HG03175 (cell line): ENCODE results near the gene LPIN3.

Experiments
- ATAC-seq: cut with Tn5 transposase; IDR thresholded peaks from one replicate; pipeline ENCODE4 v1.9.1; 2021; ENCODE audit warnings: mild to moderate bottlenecking, moderate library complexity; ENCODE audit not compliant: unreplicated experiment

The LPIN3 gene

DNA sequence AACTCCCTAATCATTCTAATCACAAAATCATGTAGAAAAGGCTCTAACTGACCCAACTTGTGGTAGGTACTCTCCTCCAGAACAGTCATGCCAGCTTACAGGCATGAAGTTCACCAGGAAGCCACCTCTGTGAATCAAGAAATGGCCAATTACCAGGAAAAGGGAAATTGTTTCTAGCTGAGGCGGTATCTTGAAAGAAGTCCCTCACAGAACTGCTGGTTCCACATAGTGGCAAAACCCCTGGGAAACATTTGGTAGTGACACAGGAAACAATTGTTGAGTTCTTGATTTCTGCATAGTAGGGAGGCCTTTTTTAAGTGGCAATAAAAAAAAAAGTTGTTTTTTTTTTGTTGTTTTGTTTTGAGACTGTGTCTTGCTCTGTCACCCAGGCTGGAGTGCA is 19.6 kb upstream of the LPIN3 start:
- no peak for ATAC-seq

DNA sequence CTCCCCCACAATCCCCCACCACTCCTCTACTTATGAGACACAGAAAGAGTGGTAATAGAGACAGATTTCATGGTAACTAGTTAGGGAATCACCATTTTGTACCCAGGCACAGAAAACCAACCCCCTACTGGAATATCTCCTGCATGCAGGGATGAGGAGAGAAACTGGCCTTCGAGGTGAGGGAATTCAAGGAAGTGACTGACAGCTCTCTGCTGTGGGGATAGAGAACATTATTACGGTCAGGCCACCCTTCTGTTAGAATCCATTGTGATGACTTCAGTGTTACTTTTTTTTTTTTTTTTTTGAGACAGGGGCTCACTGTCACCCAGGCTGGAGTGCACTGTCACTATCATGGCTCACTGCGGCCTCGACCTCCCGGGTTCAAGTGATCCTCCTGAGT is 13.4 kb upstream of the LPIN3 start:
- ATAC-seq: no peak

DNA sequence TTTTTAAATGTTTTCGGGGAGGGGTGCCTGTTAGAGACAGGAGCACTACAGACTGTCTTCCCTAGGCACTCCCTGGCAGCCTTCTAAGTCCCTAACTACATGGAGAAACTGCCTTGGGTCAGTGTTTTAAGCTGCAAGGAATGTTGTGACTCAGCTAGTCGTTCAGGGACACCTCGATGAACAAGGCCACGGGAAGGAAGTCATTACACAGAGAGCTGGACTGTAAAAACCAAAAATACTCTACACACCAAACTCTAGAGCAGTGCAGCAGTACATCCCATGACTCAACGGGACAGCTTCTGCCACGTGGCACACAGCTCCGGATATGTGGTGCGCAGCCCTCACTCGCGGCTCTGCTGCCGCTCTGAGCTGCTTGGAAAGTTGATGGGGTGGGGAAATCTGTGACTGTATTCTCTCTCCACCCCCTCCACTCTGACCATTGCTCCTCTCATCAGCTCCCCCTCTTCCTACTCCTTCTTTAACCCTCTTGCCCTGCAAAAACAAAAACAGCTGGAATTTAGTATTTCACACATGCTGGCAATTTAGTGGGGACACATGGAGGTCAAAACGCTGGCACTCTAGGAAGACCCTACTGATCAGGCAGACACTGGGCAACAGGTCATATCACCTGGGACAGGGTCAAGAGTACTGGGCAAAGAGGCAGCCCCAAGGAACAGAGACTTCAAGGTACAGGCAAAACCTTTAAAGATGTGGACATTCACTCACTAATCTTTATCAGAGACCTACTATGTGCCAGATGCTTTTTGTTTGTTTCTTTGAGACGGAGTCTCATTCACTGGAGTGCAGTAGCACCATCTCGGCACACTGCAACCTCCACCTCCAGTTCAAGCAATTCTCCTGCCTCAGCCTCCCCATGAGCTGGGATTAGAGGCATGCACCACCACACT is 10.9 kb upstream of the LPIN3 start:
- ATAC-seq: peak; percentile 80

DNA sequence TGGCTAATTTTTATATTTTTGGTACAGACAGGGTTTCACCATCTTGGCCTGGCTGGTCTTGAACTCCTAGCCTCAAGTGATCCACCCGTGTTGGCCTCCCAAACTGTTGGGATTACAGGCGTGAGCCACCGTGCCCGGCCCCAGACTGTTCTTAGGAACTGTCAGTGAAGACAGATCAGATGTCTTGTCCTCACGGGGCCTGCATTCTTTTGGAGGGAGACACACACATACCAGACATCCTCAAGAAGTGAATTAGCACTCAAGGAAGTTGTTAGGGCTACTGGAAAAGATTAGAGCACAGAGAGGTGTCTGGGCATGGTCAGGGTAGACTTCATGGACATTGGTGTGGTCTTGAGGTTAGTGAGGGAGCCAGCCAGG is 10.3 kb upstream of the LPIN3 start:
- no peak for ATAC-seq

DNA sequence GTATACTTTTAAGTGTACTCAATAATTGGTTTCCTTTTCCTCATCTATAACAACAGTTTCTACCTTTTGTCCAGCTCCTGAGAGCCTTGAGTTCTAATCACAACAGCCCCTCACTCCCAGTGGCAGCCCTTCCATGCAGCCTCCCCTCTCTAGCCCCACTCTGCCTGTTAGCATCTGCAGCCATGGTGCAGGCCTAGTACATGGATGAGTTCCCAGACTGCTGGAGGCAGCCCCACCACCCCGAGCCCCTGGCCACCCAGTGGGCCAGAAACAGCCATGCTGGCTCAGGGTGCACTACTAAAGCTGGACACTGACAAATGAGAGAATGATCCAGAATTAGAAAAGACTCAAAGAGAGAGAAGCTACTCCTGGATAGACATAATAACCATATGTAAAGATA is 9.7 kb upstream of the LPIN3 start:
- no peak for ATAC-seq

DNA sequence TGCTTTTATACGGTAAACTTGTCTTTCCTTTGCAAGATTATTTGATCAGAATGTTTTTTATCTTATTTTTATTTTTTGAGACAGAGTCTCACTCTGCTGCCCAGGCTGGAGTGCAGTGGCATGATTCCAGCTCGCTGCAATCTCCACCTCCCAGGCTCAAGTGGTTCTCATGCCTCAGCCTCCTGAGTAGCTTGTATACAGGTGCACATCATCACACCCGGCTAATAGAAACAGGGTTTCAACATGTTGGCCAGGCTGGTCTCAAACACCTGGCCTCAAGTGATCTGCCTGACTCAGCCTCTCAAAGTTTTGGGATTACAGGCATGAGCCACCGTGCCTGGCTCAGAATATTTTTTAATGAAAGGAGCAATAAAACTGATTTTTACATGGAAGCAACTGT is 8.9 kb upstream of the LPIN3 start:
- no peak for ATAC-seq

- no peak for ATAC-seq
These were observed 6.6 kb upstream of the LPIN3 start for GRCh38 chr20:41334036-41334435.

GRCh38 chr20:41334443-41335421 is 5.9 kb upstream of the LPIN3 start:
- ATAC-seq: no peak

GRCh38 chr20:41335591-41335990 is 5.0 kb upstream of the LPIN3 start:
- no peak for ATAC-seq

GRCh38 chr20:41336711-41337492 is 3.7 kb upstream of the LPIN3 start:
- ATAC-seq: no peak

DNA sequence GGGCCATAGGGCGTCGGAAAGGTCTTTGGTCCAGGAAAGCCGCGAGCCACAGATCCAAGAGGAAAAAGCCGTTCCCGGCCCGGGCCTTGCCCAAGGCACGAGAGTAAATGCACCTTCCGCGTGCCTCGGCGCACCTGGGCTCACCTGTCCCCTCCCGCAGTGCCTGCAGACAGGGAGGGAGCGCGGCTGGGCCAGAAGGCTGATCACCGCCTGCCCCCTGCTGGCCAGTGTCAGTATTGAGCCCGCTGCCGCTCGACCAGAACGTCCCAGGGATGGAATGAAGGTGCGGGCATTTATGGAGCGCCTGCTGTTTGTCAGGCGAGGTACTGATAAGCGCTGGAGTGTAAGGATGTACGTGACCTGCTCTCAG is 679 bp upstream of the LPIN3 start:
- peak; percentile 65 for ATAC-seq

DNA sequence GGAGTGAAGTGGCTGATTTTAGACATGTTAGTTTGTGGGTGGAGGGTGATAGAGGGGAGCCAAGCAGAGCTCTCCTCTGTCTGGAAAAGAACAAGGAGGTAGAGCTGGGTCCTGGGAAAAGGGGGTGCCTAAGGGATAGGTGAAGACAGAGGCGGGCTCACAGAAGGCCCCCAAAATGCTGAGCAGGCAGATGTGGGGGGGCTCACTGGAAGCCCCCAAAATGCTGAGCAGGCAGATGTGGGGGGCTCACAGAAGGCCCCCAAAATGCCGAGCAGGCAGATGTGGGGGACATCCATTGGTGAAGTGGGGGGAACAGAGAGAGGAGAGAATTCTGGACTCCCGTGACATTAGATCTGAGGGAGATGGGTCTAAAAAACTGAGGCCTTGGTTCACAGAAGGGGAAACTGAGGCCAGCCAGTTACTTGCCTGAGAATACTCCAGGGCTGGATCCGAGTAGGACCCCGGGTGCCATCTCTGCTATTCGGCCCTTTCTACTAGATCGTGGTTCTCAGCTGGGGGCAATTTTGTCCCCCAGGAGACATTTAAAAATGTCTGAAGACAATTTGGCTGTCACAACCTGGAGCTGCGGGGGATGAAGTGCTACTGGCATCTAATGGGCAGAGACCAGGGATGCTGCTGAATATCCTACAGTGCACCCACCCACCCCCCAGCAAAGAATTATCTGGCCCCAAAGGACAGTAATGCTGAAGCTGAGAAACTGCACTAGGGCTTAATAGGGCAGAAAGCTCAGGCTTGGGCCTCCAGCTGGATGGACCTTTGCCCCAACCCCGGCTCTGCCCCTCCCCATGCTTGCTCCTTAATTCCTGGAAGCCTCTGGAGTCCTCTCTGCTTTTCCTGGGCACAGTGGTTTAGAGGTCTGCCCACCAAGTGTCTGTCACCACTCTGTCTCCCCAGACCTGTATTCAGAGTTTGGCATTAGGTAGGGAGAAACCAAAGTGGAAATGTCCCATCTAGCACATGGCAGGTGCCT is 2.1 kb downstream of the LPIN3 start:
- no peak for ATAC-seq

- no peak for ATAC-seq
These were observed 3.9 kb downstream of the LPIN3 start for GRCh38 chr20:41344477-41344876.

- no peak for ATAC-seq
These were observed 4.5 kb downstream of the LPIN3 start for GRCh38 chr20:41344938-41345728.

DNA sequence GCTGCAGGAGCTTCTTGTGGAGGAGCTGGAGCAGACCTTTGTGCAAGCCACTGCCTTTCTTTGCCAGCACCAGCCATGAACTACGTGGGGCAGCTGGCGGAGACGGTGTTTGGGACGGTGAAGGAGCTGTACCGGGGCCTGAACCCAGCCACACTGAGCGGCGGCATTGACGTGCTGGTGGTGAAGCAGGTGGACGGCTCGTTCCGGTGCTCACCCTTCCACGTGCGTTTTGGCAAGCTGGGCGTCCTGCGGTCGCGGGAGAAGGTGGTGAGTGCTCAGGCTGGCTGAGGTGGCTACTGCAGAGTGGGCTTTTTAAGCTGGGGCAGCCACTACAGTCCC is 5.1 kb downstream of the LPIN3 start:
- no peak for ATAC-seq

DNA sequence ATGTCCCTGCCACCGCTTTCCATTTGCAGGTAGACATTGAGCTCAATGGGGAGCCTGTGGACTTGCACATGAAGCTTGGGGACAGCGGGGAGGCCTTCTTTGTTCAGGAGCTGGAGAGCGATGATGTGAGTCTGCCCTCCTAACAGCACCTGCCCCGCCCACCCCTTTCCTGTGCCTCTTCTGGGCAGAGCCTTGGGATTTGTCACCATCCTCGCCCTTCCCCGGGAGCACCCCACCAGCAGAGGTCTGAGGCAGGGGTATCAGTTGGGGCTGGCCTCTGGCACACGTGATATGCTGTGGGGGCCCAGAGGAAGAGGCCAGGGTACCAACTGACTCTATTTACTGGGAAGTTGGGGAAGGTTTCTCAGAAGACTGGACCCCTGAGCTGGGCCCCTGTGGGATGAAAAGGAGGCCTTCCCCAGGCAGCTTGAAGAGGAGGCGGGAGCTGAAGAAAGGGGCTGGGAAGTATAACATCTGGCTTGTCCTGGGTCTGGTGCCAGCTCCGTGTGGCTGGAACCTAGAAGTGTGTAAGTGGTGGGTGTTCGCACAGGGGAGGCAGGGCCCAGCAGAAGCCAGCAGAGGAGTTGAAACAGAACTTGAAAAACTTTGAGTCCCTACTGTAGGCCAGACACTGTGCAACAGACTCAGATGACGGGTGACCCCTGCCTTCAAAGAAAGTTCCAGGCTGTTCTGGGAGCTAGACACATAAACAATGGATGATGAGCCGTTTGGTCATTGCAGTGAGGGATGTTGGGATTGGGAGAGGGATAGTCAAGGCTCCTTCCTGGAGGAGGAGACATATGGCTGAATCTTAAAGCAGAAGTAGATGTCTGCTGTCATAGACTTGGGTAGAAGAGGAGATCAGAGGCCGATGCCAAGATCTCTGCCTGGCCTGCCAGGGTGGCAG is 7.2 kb downstream of the LPIN3 start:
- no peak for ATAC-seq

DNA sequence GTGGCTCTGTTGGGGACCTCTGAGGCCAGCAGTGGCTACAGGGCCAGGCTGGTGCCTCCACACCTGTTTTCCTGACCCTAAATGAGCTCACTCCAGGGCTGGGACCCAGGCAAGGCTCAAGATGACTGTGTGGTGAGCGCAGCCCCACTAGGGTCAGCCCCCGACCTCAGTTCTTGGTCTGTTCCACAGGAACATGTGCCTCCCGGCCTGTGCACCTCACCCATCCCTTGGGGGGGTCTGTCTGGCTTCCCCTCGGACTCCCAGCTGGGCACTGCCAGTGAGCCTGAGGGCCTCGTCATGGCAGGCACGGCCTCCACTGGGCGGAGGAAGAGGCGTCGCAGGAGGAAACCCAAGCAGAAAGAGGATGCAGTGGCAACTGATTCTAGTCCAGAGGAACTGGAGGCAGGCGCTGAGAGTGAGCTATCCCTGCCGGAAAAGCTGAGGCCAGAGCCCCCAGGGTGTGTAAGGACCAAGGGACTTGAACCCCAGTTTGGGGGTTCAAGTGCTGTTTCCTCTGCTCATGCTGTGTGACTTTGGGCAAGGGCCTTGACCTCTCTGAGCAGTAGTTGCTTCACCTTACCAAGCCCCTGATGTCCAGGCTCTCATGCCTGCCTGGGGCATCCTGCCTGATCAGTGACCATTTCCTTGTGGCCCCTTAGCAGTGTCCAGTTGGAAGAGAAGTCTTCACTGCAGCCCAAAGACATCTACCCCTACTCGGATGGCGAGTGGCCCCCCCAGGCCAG is 8.0 kb downstream of the LPIN3 start:
- ATAC-seq: no peak
